NCI-H146 treated with DMSO at 0.1 percent for 48 hours (cell line): ENCODE results near the gene CITED4.
A peak's percentile ranks its signal among the peaks of the same experiment; 100 is the strongest.

Source experiments
- DNase-seq: peaks from one replicate; lab custom pipeline; 2025; ENCODE audit not compliant: unreplicated experiment; lab: John Stamatoyannopoulos, UW

Gene CITED4

GRCh38 chr1:40836283-40836682 is 25.9 kb downstream of the CITED4 start:
- no peak for DNase-seq

DNA sequence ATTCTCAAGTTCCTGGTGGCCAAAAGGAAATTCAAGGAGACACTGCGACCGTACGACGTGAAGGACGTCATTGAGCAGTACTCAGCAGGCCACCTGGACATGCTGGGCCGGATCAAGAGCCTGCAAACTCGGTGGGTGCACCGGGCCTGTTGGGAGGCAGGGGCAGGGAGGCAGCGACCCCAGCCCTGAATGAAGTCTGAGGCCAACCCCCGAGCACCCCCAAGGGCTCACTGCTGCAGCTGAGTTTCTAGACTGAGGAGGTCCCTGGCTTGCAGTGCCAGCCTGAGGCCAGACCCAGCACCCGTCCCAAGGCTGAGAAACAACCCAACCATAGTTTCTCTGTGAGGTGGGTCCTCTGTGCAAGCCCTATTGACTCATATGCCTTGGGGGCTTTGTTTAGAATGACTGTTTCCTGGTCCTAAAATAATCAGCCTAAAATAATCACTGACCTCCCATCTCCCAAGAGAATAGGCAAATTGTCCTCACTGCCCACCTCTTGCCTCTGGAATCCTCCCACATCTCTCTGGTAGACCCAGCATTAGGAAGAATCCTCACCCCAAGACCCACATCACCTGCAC is 27.1 kb downstream of the CITED4 start:
- DNase-seq = no peak

GRCh38 chr1:40833979-40834378 is 28.2 kb downstream of the CITED4 start:
- no peak for DNase-seq

GRCh38 chr1:40831001-40831732 is 31.0 kb downstream of the CITED4 start:
- DNase-seq = no peak

GRCh38 chr1:40830419-40830943 is 31.7 kb downstream of the CITED4 start:
- DNase-seq = no peak

GRCh38 chr1:40829631-40830245 is 32.4 kb downstream of the CITED4 start:
- no peak for DNase-seq

DNA sequence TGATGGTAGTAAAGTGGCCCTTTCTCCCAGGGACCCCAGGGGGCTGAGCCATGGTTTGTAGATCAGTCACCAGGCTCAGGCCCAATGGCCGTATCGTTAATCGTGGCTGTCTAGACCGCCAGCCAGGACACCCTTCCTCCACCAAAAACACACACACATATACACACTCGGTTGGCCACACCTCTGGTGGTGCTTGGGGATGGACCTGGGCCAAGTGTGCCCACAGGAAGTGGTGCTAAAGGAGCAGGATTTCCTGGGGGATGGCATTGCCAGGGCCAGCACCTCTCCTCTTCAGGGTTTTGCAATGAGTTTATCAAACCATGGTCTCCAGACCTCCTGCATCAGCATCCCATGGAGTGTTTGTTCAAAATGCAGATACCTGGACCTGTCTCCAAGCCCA is 36.2 kb downstream of the CITED4 start:
- no peak for DNase-seq

GRCh38 chr1:40825435-40825788 is 36.8 kb downstream of the CITED4 start:
- no peak for DNase-seq

GRCh38 chr1:40824591-40825434 is 37.4 kb downstream of the CITED4 start:
- DNase-seq = no peak

- no peak for DNase-seq
These were observed 38.2 kb downstream of the CITED4 start for GRCh38 chr1:40823983-40824382.

DNA sequence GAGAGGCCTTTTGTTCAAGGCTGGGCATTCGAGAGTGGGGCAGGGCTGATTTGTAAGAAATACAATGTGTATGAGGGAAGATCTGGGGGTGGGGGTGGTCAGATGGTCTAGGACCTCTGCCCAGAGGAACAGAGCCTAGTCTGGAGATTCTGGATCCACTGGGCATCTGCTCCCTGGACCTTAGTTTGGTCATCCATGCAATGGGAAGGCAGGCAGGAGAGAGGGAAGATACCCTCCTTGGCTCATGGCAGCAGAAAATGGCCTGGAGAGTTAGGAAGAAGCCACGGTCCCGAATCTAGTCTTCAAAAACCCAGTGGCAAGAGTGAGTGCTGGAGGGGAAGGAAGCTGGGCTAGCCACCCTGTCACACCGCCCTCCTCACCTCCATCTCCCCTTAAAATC is 38.8 kb downstream of the CITED4 start:
- DNase-seq = no peak

GRCh38 chr1:40822890-40823289 is 39.3 kb downstream of the CITED4 start:
- no peak for DNase-seq

DNA sequence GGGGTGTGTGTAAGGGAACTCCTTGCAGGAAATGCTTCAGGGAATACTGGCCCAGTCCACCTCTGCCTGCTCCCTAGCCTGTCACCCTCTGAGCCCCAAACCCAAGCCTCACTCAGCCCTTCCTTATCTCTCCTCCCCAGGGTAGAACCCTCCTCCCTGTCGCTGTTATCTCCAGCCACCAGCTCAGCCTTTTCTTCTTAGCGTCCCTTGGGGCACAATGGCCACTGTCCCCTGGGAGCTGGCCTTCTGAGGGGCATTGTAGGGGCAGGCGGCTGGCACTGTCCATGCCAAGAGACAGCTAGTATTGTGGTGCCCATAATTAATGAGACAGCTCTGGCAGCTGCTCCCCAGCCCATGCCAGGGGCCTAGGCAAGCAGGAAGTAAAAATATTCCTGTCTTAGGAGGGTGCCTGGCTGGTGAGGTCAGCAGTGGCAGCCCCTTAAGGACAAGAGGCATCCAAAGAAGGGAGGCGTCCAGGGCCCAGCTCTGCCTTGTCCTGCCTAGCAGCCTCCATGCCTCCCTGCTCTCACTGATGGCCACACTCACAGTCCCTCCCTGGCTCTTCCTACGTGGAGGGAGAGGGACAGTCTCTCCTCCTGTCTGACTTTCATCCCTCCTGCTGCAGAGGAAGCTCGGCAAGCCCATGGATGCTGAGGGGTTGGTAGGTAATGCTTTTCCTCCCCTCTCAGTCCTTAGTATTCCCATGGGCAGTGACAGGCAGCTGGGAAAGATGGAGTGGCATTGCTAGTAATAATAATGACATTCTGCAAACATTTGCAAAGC is 41.1 kb downstream of the CITED4 start:
- no peak for DNase-seq

DNA sequence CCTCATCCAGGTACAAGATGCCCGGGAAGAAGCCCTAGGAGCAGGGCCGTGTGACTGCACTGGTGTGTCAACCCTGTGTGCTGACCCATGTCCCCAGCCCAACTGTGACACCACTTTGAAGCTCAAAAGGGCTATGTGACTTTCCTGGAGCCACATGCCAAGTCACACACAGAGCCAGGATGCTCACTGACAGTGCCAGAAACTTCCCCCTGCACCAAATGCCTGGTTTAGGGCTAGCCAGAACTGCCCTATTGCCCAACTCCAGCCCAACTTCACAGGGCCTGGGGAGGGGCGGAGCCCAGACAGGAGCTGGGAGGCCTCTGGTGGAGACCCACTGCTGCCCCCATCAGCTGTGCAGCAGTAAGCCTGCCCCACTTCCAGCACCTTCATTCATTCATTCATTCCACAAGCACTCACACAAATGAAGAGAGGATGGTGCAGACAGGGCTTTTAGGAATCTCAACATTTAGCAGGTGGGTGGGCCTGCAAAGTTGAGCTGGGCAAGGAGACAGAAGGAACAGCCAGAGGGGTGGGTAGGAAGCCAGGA is 41.8 kb downstream of the CITED4 start:
- no peak for DNase-seq

- no peak for DNase-seq
These were observed 43.1 kb downstream of the CITED4 start for GRCh38 chr1:40819101-40819500.

DNA sequence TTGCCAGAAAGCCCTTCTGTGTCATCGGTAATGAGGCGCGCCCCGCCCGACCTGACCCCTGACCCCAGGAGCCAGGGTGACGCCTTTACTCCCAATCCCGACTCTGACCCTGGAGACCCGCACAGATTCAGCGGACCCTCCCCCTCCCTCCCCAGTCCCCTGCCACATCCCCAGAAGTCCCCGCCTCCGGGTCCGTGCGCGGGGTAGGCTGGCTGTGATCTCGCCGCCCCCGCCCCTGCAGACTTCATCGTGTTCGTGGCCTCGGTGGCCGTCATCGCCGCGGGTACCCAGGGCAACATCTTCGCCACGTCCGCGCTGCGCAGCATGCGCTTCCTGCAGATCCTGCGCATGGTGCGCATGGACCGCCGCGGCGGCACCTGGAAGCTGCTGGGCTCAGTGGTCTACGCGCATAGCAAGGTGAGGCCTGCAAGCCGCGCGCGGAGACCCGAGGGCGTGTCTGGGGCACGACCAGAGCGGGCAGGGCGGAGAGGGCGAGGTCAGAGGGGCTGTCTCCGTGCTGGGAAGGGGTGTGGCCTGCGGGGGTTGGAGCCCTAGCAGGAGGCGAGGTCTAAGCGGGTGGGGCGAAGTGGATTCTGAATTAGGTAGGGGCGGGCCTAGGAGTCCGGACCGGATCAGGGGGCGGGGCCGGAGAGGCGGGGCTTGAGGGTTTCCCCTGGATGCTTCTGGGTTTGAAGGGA is 43.8 kb downstream of the CITED4 start:
- peak; percentile 6 for DNase-seq

DNA sequence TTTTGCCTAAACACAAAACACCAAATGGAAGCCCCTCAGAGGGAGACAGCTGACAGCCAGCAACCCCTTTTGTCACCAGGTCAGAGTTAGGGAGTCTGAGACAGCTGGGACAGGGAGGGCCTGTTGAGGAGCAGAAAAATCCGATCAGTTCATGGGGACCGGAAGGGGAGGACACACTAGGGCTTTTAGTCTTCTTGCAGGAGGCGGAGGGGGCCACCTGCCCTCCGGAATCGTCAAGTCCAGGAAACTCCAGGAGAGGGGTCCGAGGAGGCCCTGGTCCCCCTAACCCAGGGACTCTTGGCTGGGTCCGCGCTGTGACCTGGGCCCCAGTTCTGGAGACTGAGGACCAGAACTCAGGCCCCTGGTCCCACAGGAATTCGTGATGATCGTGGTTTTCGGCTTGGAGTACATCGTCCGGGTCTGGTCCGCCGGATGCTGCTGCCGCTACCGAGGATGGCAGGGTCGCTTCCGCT is 44.3 kb downstream of the CITED4 start:
- no peak for DNase-seq

- no peak for DNase-seq
These were observed 46.7 kb downstream of the CITED4 start for GRCh38 chr1:40815420-40815819.
